Inflammatory macrophage treated with lipopolysaccharide for 4 hours (primary cell): ENCODE data around the gene SLC39A11.
"Not testable (repeated sequence)": the region's sequence is repeated elsewhere in the genome, so short reads cannot be mapped to it uniquely, and the experiment has no call there.

Experiments
- DNase-seq: peaks from one replicate; pipeline ENCODE4 v3.0.0-alpha.2; 2020

SLC39A11 gene

GRCh38 chr17:72898725-72899124 is 193.8 kb downstream of the SLC39A11 start:
- no peak for DNase-seq

GRCh38 chr17:72896288-72896687 is 196.2 kb downstream of the SLC39A11 start:
- not testable (repeated sequence) for DNase-seq

GRCh38 chr17:72891627-72892026 is 200.9 kb downstream of the SLC39A11 start:
- no peak for DNase-seq

- DNase-seq = no peak
Observed at GRCh38 chr17:72890711-72891110, 201.8 kb downstream of the SLC39A11 start.

GRCh38 chr17:72887917-72888316 is 204.6 kb downstream of the SLC39A11 start:
- DNase-seq = no peak

GRCh38 chr17:72887322-72887721 is 205.2 kb downstream of the SLC39A11 start:
- no peak for DNase-seq

- no peak for DNase-seq
Observed at GRCh38 chr17:72886622-72887021, 205.9 kb downstream of the SLC39A11 start.

- no peak for DNase-seq
Observed at GRCh38 chr17:72884066-72884465, 208.4 kb downstream of the SLC39A11 start.

GRCh38 chr17:72883351-72883750 is 209.1 kb downstream of the SLC39A11 start:
- DNase-seq = no peak

- DNase-seq = no peak
Observed at GRCh38 chr17:72882426-72882825, 210.1 kb downstream of the SLC39A11 start.

- DNase-seq = no peak
Observed at GRCh38 chr17:72879877-72880276, 212.6 kb downstream of the SLC39A11 start.

- no peak for DNase-seq
Observed at GRCh38 chr17:72878975-72879660, 213.4 kb downstream of the SLC39A11 start.

GRCh38 chr17:72877348-72877747 is 215.1 kb downstream of the SLC39A11 start:
- DNase-seq = no peak

GRCh38 chr17:72876413-72876812 is 216.1 kb downstream of the SLC39A11 start:
- DNase-seq = no peak

GRCh38 chr17:72875361-72875760 is 217.1 kb downstream of the SLC39A11 start:
- DNase-seq = no peak

- DNase-seq = no peak
Observed at GRCh38 chr17:72872396-72872795, 220.1 kb downstream of the SLC39A11 start.

- DNase-seq = no peak
Observed at GRCh38 chr17:72870367-72870985, 222.0 kb downstream of the SLC39A11 start.

- DNase-seq = no peak
Observed at GRCh38 chr17:72869630-72870029, 222.9 kb downstream of the SLC39A11 start.

GRCh38 chr17:72865954-72866353 is 226.5 kb downstream of the SLC39A11 start:
- DNase-seq = no peak

- DNase-seq = no peak
Observed at GRCh38 chr17:72863526-72864211, 228.8 kb downstream of the SLC39A11 start.

GRCh38 chr17:72862276-72862999 is 230.1 kb downstream of the SLC39A11 start:
- DNase-seq = no peak

- no peak for DNase-seq
Observed at GRCh38 chr17:72861811-72862210, 230.7 kb downstream of the SLC39A11 start.

GRCh38 chr17:72860778-72861177 is 231.7 kb downstream of the SLC39A11 start:
- DNase-seq = no peak
